ENCODE data around the gene CDK5R2.

- TF ChIP-seq CTCF (IDR thresholded peaks at IDR 0.05): no peak
- no peak for TF ChIP-seq POLR2A (IDR thresholded peaks at IDR 0.05)
Measured at GRCh38 chr2:218988650-218989049, 29.2 kb downstream of the CDK5R2 start.
